Erythroblast (primary cell): ENCODE data around the gene ANKRD44.

Experiments used
- GATA1 ChIP-seq: IDR thresholded peaks from 2 replicates; pipeline ENCODE4 v1.6.1; 2011; ENCODE audit warnings: low read depth, mild to moderate bottlenecking, control low read depth, low read length, moderate library complexity
- POLR2A ChIP-seq: IDR thresholded peaks from 2 replicates; pipeline ENCODE4 v1.6.1; 2011; ENCODE audit warnings: mild to moderate bottlenecking, low read length

DNA sequence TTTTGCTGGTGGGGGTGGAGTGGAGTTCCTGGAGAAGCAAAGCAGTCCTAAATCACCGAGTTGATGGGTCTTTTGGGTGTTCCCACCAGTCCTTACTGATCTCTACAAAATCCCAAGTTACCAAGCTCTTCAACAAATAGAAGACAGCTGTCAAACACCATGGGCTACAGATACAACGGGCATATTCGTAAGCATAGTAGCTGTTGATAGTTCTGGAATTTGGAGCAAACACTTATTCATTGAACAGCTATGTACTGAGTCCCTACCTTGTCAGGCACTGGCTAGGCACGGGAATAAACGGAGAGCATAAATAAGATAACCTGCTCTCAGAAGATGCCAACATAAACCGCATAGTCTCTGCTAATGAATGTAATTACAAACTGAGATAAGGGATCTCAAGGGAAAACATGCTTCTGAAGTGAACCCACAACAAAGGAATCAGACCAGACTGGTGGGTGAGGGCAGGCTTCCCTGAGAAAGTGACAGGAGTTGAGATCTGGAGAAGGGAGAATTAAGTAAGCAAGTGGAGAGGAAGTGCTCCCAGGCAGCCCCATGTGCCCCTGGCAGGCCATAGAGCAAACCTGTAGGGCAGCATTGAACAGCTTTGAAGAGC, 947 bp upstream of the ANKRD44 start:
- TF ChIP-seq POLR2A (no peak), GATA1 (no peak)
